ENCODE measurements around the gene RASSF6. TPM values are rescaled to one million over a fixed set of nuclear protein-coding genes. Genes with fewer than 3 reads are reported as not detected.

Gene RASSF6
- total RNA-seq, 4 donors from 2014 or later, result 0.26 to 1.2 (median 0.62) TPM

DNA sequence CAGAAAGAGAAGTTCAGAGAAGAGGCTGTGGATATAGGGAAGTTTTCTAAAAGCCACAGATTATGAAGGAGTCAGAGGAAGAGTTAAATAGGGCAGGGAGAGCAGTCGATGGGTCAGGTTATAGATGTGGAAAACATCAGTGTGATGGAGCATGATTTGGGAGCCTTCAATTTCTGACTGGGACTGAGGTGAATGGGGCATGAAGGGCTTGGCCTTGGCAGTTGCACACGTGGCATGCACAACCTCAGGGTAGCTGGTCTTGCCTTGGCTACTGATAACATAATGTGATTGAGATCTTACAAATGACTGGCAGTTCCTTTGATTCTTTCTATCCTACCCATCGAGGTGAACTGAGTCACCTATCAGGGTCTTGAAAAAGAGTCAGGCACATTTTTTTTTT lies 79.0 kb downstream of the RASSF6 start:
- no peaks in the 10 kb centered on the region for H3K9me3 ChIP-seq
- 76% methylated on average over 3 of the region's 3 CpGs for WGBS

DNA sequence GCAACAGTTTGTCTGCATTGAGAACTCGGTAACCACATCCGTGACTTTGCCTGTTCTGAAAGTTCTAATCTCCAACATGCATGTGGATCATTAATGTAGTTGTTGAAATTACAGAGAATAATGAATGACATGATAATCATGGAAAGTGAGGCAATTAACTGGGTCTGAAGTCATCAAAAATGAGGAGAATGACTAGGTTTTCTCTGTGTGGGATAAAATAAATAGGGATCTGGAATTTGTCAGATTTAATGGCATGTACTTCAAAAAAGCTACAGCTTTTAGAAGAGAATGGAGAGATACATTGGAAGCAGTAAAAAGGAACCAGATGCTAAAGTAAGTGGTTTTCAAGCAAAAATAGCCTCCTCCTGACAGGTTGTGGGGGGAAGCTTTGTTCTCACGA lies 79.4 kb downstream of the RASSF6 start:
- intact Hi-C loops (cut with DNase I), result no loop called here
- Histone ChIP-seq H3K9me3 (no peaks in the 10 kb centered on the region), H3K4me3 (no peak overlapping the region), H3K27me3 (no peaks in the 10 kb centered on the region), H3K27ac (replicated peaks in 1 of 4) (no peak overlapping the region), H3K36me3 (no peaks in the 10 kb centered on the region), H3K4me1 (no peaks in the 10 kb centered on the region)
- DNase-seq (ENCODE audit: extremely low spot score), result no peak
- TF ChIP-seq CTCF (IDR thresholded peaks at IDR 0.05), result no peak
- TF ChIP-seq EP300 (IDR thresholded peaks at IDR 0.05), result no peak
- no peak for TF ChIP-seq POLR2AphosphoS5 (IDR thresholded peaks at IDR 0.05)
- TF ChIP-seq POLR2A (IDR thresholded peaks at IDR 0.05; ENCODE audit: low read depth), result no peak
- WGBS, result 82% methylated on average over 3 of the region's 3 CpGs

More for the DNA sequence above, 79.0 kb downstream of the RASSF6 start:
- no peak overlapping the region for H3K27ac ChIP-seq (replicated peaks in 1 of 4)
- no peak for DNase-seq (ENCODE audit: extremely low spot score)
- intact Hi-C loops (cut with DNase I), result no loop called here
- no peaks in the 10 kb centered on the region for H3K4me1 ChIP-seq
- no peak overlapping the region for H3K4me3 ChIP-seq
- TF ChIP-seq POLR2A (IDR thresholded peaks at IDR 0.05; ENCODE audit: low read depth), result no peak
- TF ChIP-seq POLR2AphosphoS5 (IDR thresholded peaks at IDR 0.05), result no peak
- no peak for TF ChIP-seq EP300 (IDR thresholded peaks at IDR 0.05)
- TF ChIP-seq CTCF (IDR thresholded peaks at IDR 0.05), result no peak
- H3K36me3 ChIP-seq, result no peaks in the 10 kb centered on the region
- no peaks in the 10 kb centered on the region for H3K27me3 ChIP-seq

GRCh38 chr4:73539386-73539785 lies 80.8 kb downstream of the RASSF6 start:
- no peak overlapping the region for H3K4me3 ChIP-seq
- TF ChIP-seq POLR2AphosphoS5 (IDR thresholded peaks at IDR 0.05) (no peak), CTCF (IDR thresholded peaks at IDR 0.05) (no peak), POLR2A (IDR thresholded peaks at IDR 0.05; ENCODE audit: low read depth) (no peak), EP300 (IDR thresholded peaks at IDR 0.05) (no peak)
- H3K9me3 ChIP-seq, result no peaks in the 10 kb centered on the region
- WGBS, result 44% methylated on average over 4 of the region's 4 CpGs
- H3K27ac ChIP-seq (replicated peaks in 1 of 4), result no peak overlapping the region
- no peaks in the 10 kb centered on the region for H3K36me3 ChIP-seq
- H3K4me1 ChIP-seq, result no peaks in the 10 kb centered on the region
- no peak for DNase-seq (ENCODE audit: extremely low spot score)
- no peaks in the 10 kb centered on the region for H3K27me3 ChIP-seq
- intact Hi-C loops (cut with DNase I), result no loop called here

- no peaks in the 10 kb centered on the region for H3K27me3 ChIP-seq
- DNase-seq (ENCODE audit: extremely low spot score), result no peak
- no peaks in the 10 kb centered on the region for H3K4me1 ChIP-seq
- WGBS, result 90% methylated on average over 2 of the region's 2 CpGs
- no peak overlapping the region for H3K27ac ChIP-seq (replicated peaks in 1 of 4)
- intact Hi-C loops (cut with DNase I), result no loop called here
- TF ChIP-seq POLR2AphosphoS5 (IDR thresholded peaks at IDR 0.05) (no peak), CTCF (IDR thresholded peaks at IDR 0.05) (no peak), EP300 (IDR thresholded peaks at IDR 0.05) (no peak), POLR2A (IDR thresholded peaks at IDR 0.05; ENCODE audit: low read depth) (no peak)
- no peaks in the 10 kb centered on the region for H3K36me3 ChIP-seq
- no peak overlapping the region for H3K4me3 ChIP-seq
- H3K9me3 ChIP-seq, result no peaks in the 10 kb centered on the region
Observed at GRCh38 chr4:73538162-73538561, 82.1 kb downstream of the RASSF6 start.

All from esophagus muscularis mucosa (tissue), 4 donors.